CD1c-positive myeloid dendritic cell (primary cell): ENCODE results near the gene DYRK1A.

Experiments used
- DNase-seq: peaks from one replicate; pipeline ENCODE4 v3.0.0-alpha.2; 2016; ENCODE audit errors: extremely low spot score

Gene DYRK1A

GRCh38 chr21:37550618-37551330, 184.2 kb downstream of the DYRK1A start:
- no peak for DNase-seq

GRCh38 chr21:37551331-37551992, 184.9 kb downstream of the DYRK1A start:
- DNase-seq, result no peak

- DNase-seq, result no peak
Observed at GRCh38 chr21:37551993-37552355, 185.4 kb downstream of the DYRK1A start.

GRCh38 chr21:37552496-37553029, 186.0 kb downstream of the DYRK1A start:
- no peak for DNase-seq

GRCh38 chr21:37553078-37553481, 186.5 kb downstream of the DYRK1A start:
- no peak for DNase-seq

- DNase-seq, result no peak
Observed at GRCh38 chr21:37554661-37555379, 188.2 kb downstream of the DYRK1A start.

GRCh38 chr21:37555672-37556261, 189.2 kb downstream of the DYRK1A start:
- no peak for DNase-seq

GRCh38 chr21:37557261-37557950, 190.8 kb downstream of the DYRK1A start:
- DNase-seq, result no peak

GRCh38 chr21:37558676-37559211, 192.2 kb downstream of the DYRK1A start:
- no peak for DNase-seq

GRCh38 chr21:37560385-37560784, 193.8 kb downstream of the DYRK1A start:
- DNase-seq, result no peak

GRCh38 chr21:37561506-37561905, 194.9 kb downstream of the DYRK1A start:
- no peak for DNase-seq

- no peak for DNase-seq
Observed at GRCh38 chr21:37561941-37562919, 195.7 kb downstream of the DYRK1A start.

GRCh38 chr21:37562920-37563640, 196.5 kb downstream of the DYRK1A start:
- no peak for DNase-seq

- DNase-seq, result peak; percentile 97
Observed at GRCh38 chr21:37563641-37564340, 197.2 kb downstream of the DYRK1A start.

- DNase-seq, result peak; percentile 92
Observed at GRCh38 chr21:37564341-37564923, 197.9 kb downstream of the DYRK1A start.

GRCh38 chr21:37564924-37565529, 198.5 kb downstream of the DYRK1A start:
- no peak for DNase-seq

- DNase-seq, result no peak
Observed at GRCh38 chr21:37565530-37566223, 199.1 kb downstream of the DYRK1A start.
